NCI-H526 (cell line): ENCODE results near the gene APOL2.
"Not testable (repeated sequence)": the region's sequence is repeated elsewhere in the genome, so short reads cannot be mapped to it uniquely, and the experiment has no call there.

ENCODE experiments used
- DNase-seq, 2 experiments: peaks; one replicate each; lab custom pipeline; 2025; lab: John Stamatoyannopoulos, UW

The APOL2 gene

DNA sequence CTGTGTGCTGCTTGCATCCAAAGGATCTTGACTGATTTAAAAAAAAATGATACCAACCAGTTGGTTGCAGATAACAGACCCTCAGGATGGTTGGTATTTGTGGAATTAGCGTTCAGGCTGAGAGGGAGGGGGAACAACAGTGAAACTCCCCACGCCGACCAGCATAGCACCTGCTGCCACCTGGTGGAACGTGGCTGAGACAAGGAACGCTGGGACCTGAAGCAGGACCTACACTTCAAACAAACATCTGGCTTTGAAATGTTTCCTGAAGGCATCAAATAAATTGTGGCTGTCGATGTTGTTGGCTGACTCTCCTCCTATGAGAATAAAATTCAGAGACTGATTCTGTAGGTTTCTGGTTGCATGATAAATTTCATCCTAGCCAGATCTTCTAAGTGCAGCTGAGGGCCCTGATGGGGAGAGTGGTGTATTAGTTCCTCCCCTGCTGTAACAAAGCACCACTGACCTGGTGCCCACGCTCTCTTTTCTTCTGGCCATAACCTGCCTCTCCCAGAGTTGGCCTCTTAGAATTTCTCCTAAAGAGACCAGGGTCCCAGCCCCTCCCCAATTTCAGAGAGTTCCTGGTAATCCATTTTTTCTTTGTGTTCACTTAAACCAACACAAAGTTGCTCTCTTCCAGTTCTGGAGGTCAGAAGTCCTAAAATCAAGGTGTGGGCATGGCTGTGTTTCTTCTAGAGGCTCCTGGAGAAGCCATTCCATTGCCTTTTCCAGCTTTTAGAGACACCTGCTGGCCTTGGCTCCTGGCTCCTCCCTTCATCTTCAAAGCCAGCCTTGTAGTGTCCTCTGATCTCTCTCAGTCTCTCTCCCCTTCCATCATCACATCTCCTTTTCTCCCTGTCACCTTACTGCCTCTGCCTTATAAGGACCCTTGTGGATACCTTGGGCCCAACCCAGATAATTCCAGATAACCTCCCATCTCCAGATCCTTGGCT is 17.3 kb downstream of the APOL2 start:
- DNase-seq = peak in 1 of 2 experiments; percentile 25

DNA sequence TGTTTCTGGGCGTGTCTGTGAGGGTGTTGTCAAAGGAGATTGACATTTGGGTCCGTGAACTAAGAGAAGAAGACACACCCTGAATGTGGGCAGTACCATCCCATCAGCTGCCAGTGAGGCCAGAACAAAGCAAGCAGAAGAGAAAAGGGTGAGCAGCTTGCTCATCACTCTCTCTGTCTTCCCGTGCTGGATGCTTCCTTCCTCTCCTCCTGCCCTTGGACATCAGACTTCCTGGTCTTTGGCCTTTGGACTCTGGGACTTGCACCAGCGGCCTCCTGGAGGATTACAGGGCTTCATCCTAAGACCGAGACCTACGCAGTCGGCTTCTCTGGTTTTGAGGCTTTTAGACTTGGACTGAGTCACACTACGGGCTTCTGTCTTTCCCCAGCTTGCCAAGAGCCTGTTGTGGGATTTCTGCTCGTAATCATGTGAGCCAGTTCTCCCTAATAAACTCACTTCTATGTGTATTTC is 18.8 kb downstream of the APOL2 start:
- DNase-seq = peak in 1 of 2 experiments; percentile 6

DNA sequence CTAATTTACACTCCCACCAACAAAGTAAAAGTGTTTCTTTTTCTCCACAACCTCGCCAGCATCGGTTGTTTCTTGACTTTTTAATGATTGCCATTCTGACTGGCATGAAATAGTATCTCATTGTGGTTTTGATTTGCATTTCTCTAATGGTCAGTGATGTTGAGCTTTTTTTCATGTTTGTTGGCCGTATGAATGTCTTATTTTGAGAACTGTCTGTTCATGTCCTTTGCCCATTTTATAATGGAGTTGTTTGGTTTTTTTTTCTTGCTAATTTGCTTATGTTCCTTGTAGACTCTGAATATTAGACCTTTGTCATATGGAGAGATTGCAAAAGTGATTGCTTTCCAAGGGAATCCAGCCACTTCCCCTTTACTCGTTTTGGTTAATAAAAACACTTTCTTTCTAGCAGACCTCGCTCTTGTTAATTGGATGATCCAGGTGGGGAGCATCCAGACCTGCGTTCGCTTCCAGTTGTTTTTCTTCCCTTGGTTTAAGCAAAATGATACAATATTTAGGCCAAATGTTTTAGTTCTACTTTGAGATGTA is 20.6 kb downstream of the APOL2 start:
- DNase-seq = no peak

DNA sequence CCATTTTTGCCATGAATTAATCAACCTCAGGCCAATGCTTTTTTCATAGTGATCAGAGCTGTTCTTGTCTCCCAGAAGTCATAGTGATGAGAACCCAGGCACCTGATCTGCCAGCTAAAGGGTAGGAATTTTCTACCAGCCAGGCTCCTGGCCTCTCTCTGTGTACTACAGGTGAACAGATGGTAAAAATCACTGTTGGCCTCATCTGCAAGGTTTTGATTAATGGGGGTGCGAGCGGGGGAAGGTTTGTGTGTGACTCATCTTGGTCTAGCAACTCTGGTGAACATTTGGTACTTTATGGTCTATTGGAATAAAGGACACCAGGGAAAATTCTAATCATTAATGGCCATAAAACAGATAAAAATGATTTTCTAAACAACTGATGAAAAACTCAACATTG is 23.3 kb downstream of the APOL2 start:
- DNase-seq = no peak

DNA sequence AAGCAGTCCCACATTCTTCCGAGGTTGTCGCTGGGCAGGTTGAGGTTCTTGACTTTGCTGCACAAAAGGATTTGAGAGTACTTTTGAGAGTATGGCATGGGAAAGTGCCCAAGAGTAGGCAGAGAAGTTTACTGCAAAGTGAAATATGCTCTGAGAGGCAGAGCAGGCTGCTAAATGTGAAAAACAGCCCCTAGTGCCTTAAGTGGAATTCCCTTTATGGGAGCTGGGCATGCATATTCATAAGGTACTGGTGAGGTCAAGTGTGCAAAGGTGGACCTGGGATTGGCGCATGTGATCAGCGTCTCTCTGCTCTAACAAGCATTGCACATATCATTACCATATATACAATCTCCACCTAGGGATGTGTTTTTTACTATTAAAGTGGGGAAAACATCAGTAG is 25.7 kb downstream of the APOL2 start:
- no peak for DNase-seq

DNA sequence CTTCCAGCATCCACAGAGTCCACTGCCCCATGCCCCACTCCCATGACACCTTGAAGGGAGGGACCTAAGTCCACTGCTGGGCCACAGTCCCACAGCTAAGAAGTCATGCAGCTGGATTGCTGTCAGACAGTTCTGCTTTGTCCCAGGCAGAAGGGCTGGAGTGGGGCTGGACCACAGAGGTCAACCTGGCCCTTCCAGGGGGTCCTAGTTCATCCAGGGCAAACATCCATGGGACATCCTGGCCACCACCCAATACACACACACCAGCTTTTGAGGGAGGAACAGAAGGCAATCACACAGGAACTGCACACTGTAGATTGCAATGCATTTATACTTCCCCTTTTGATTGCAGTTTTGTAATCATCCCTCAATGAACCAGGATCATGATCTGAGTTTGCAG is 26.4 kb downstream of the APOL2 start:
- DNase-seq = no peak

DNA sequence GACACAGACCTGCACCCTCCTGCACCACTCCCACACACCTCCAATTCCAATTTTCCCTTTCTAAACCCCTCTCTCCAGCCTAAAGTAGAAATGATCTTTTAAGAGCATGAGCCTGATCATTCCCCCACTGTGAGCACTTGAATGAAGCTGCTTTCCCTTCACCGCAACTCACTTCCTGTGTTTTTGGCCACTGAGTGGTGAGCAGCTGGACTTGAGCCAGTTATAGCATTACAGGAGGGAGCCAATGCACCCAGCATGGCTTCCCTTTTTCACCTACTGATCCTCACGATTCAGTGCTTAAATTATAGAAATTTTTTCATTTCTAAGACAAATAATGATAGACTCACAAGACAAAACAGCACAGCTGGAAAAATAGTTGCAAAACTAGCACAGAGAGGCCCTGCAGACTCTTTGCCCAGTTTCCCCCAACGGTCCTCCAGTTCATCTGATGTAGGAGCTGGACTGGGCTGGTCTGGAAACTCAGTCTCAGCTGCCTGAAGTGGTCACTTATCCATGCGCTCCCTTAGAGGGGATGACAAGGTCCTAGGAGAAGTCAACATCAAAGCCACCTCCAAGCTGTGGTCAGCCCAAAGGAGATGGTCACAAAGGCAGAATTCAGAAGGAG is 28.0 kb downstream of the APOL2 start:
- DNase-seq = no peak

DNA sequence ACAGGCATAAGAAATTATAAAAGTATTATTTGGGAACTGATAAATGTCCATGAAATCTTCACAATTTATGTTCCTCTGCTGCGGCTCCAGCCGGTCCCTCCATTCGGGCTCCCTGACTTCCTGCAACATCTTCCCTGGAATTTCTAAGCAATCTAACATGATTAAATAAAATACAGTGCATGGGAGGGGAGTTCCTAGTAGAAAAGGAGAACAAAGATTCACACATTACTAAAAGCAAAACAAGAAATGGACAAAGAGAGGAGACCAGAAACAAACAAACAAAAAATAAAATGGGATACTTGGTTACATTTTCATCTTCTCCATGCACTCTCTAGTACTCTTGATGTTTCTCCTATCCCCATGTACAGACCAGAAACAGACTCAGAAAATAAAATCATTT is 29.1 kb downstream of the APOL2 start:
- no peak for DNase-seq

DNA sequence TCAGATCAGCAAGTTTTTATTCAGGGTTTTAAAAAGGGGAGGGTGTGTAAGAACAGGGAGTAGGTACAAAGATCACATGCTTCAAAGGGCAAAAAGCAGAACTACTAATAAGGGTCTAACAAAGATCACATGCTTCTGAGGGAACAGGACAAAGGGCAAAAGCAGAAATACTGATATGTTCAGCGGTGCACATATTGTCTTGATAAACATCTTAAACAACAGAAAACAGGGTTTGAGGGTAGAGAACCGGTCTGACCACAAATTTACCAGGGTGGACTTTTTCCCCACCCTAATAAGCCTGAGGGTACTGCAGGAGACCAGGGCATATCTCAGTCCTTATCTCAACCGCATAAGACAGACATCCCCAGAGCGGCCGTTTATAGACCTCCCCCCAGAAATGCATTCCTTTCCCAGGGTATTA is 29.8 kb downstream of the APOL2 start:
- DNase-seq = not testable (repeated sequence)

DNA sequence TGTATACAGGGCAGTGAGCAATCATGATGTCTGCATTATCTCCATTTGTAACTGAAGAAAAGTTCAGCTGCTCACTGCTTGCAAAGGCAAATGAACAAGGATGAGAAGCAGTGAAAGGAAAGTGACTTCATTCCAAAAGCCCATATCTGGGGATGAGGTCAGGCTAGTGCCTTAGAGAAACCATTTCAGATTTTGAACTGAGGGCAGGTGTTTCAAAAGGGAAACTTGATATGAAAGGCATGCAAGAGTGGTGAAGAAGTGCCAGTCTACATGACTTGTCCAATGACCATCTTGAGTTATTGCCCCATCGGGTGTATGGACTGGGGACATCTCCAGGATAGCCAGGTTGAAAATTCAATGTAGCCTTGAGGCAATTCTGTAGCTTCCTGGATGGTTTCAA is 30.4 kb downstream of the APOL2 start:
- no peak for DNase-seq

DNA sequence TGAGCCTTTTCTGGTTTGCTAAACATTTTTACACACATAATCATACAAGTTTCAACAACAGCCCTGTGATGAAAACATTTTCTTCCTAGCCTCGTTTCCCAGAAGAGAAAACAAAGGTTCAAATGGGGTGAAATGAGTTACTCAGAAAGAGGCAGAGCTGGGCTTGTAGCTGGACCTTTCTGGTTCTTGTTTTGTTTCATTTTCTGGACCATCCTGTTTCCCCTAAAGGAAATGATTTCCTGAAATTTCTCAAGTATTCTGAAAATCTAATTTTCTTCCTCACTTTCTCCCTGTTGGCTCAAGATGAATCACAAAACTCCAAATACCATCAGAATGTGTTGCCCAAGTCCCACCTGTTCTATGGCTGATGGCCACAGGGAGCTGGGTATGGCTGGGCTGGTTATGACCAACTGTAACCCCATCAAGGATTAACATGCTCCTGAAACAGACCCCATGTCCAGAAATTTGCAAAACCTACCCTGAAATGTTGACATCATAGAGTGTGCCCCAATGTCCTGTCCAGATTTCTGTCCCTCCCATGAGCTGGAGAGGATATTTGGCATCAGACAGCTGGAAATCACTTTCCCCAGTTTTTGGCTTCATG is 31.1 kb downstream of the APOL2 start:
- no peak for DNase-seq

DNA sequence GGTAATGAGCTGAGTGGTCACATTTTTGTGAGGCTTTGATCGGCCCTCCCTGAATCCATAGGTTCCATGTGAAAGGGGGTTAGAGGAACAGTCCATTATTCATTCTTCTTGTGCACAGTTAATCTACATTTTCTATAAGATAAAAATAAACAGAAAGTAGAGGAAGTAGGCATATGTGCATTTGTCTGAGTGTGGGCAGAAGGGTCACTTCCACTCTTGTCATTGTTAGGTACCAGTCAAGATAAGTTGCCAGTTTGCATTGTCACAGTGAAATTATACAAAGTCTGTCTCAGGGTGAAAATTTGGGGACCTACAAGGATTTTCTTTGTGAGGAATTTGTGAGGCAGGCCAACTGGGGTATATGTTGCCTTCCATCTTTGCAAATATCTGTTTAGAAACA is 33.1 kb downstream of the APOL2 start:
- DNase-seq = no peak

DNA sequence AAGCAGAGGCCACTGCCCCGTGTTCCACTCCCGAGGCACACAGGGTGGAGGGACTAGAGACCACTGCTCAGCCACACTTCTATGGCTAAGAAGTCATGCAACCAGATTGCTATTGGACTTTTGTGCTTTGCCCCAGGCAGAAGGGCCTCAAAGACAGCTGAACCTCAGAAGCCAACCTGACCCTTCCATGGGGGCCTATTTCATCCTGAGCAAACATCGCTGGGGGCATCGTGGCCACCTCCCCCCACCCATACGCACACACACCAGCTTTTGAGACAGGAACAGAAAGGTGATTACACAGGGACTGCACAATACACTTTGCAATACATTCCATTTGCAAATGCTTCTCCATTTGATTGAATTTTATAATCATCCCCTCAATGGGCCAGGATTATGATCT is 33.8 kb downstream of the APOL2 start:
- not testable (repeated sequence) for DNase-seq

DNA sequence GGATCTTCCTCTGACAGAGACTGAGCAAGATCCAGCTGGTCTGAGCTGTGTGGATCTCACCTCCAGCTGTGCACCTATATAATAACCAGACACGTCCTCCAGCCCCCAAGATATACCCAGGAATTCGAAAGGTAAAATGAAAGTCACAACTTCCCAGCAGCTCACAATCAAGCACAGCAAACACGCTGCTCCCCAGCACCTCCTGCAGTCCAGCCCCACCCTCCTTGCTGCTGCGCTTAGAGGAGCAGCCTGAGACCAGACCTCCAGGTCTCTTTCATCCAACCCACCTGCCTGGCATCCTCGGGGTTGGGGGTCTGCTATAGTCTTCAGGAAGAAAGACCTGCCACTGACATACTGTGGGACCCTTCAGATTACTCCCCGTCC is 34.7 kb downstream of the APOL2 start:
- DNase-seq = no peak

DNA sequence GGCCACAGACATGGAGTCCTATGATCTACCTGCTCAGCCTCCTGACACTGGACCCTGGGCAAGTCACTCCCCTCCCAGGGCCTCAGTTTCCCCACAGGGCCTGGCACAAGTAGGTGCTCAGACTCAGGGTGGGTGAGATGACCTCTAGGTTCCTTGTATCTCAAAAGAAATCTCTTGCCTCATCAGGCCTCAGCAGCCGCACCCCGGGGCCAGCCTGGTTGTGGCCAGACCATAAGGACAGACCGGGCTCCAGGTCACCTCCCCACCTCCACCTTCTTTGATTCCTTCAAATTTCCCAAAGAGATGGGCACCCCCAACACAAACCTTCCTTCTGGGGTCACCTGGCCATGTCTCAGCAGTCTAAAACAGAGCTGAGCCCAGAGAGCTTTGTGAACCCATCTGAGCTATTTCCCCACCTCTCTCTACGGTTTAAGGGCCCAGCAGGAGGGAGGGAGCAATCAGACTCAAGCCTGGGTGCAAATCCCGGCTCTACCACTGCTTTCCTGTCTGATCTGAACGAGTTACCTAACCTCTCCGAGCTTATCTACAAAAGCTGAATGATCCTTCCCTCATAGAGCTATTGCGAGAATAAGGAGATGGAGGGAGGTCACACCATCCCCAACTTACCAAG is 35.2 kb downstream of the APOL2 start:
- DNase-seq = no peak

DNA sequence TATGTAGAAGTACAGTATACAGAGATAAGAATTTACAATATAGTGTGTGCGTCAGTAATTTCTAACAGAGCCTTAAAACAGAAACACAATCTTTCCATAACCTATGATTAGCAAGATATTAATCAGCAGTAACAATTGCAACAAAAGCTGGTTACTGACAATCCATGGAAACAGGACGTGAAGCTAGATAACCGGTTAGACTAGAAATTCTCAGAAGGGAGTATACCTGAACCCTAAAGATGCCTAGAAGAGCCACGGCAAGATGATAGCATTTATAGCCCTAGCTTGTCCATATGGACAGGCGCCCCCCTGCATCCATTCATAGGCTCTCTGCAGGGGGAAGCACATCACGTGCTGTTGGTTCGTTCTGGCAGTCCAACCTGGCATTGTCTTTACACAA is 35.9 kb downstream of the APOL2 start:
- DNase-seq = peak in 1 of 2 experiments; percentile 10

DNA sequence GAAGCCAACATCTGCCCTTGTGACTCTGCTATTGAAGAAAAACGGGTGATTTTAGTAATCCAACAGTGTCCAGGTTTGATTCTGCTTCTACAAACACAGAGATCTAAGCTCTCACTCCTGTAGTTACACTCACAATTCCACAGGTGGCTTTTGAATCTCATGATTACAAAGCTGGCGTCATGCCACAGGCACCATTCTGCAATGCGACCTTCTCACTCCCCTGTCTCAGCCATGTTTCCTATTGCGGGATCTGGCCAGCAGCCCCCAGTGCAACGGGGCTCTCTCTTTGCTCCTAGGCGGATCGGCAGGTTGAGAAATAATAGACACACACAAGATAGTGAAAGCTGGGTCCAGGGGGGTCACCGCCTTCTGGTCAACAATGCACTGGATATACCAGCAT is 36.4 kb downstream of the APOL2 start:
- peak in 1 of 2 experiments; percentile 5 for DNase-seq

DNA sequence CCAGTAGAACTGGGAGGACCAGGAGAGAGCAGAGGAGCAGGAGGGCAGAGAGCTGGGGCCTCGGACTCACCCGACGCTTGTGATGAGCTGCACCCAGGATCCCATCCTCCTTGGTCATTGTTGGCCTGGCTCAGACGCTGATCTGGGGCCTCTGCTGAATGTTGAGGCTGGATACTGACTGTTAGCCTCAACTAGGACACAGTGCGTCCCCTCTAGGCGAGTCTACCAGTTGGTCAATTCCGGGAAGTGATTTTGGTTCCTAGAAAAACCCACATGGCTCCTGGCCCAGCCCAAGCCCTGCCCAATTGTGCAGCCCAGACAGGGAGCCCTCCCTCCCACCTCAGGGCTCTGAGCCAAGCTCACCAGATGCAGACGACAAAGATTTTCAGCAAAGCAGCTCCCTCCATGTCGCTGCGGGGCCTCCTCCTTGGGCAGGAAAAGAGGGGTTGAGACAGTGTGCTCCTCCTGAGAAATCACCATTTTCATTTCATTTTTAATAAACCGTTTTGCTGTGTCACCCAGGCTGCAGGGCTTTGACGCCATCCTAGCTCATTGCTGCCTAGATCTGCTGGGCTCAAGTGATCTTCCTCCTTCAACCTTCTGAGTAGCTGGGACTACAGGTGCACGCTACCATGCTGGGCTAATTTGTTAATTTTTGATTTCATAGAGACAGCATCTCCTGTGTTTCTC is 37.6 kb downstream of the APOL2 start, which contains the start of gene APOL4:
TSS of gene APOL4 (minus strand) at position 180 of the 690 bp plus-strand sequence. CDS start at position 105, 75 bp downstream.
- no peak for DNase-seq

DNA sequence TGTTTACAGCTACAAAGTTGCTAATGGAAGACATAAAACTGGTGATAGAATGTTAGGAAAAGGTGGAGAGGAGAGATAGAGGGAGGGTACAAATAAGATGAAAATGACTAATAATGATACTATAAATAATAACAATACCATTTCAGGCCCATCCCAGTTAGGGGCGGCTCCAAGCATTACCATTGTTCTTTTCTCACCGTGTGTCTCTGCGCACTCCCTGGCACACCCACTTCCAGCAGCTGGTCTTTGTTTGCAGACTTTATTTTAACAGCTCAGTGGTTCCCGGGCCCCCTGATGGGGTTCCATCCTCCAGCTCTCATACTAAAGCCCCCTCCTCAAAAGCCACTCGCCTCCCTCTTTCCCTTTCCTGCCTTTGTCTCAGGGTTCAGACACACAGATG is 38.3 kb downstream of the APOL2 start:
- not testable (repeated sequence) for DNase-seq

DNA sequence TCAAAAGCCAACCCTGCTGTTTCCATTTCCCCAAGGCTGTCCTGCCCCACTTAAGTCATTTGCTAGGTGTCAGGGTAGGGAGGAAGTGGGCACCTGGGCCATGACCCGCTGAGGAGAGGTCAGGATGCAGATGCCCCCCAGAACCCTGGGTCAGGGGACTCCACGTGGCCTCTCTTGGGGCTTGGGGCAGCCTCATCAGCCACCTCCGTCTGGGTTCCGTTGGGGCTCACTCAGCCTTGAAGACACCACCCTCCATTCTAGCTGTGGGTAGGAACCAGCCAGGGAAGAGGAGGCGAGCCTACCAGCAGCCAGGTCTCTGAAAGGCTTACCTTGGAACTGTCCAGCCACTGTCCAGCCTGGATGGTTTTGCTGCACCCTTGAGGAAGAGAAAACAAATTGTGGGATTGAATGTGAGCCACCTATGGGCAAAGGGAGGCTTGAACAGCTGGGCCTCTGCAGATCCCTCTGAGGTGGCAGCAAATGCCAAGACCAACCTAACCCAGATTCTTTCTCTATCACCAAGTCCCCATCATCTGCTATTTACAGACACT is 40.3 kb downstream of the APOL2 start:
- DNase-seq = no peak

DNA sequence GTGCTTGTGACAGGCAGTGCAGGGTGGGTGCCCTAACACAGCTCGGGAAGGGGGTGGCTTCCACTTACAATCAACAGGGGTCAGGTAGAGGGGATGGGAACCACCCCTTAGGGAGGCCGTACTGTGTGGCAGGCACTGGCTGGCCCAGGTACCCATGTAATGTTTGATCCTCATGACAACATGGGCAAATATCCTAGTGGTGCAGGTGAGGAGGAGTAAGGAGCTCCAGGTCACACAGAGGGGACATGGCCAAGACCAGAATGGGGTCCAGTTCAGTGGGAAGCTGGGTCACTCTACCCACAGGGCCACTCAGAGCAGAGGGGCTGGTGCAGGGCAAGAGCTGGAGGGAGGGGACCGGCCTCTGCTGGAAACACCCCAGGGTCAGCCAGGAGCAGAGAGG is 40.8 kb downstream of the APOL2 start:
- DNase-seq = no peak
